Measurements from ENCODE around the gene ANKFY1.
A peak's percentile ranks its signal among the peaks of the same experiment; 100 is the strongest.

ANKFY1 gene

GRCh38 chr17:4135489-4135888 is 128.3 kb downstream of the ANKFY1 start:
- Histone ChIP-seq H3K9ac (ENCODE audit: low read length in 5 of 5) (no peak overlapping the region), H3K36me3 (ENCODE audit: control insufficient read depth in 5 of 5, insufficient read depth in 5 of 5, low read length in 5 of 5) (peaks cover 0 to 16% (median 6%) of the 10 kb centered on the region in 5 donors), H3K27ac (ENCODE audit: low read depth, low read length) (no peak overlapping the region), H3K4me1 (ENCODE audit: control insufficient read depth in 5 of 5, insufficient read depth in 5 of 5, low read length in 5 of 5) (peaks cover 6 to 54% (median 51%) of the 10 kb centered on the region in 5 donors), H3K27me3 (ENCODE audit: control insufficient read depth in 5 of 5, insufficient read depth in 4 of 5, low read length in 5 of 5) (no peaks in the 10 kb centered on the region), H3K9me3 (ENCODE audit: control insufficient read depth in 5 of 5, low read length in 5 of 5) (no peaks in the 10 kb centered on the region), H3K4me3 (ENCODE audit: low read depth in 1 of 5, low read length in 5 of 5) (no peak overlapping the region)

GRCh38 chr17:4134721-4135120 is 129.1 kb downstream of the ANKFY1 start:
- no peaks in the 10 kb centered on the region for H3K27me3 ChIP-seq (ENCODE audit: control insufficient read depth in 5 of 5, insufficient read depth in 4 of 5, low read length in 5 of 5)
- no peak overlapping the region for H3K27ac ChIP-seq (ENCODE audit: low read depth, low read length)
- H3K9me3 ChIP-seq (ENCODE audit: control insufficient read depth in 5 of 5, low read length in 5 of 5) = no peaks in the 10 kb centered on the region
- H3K4me1 ChIP-seq (ENCODE audit: control insufficient read depth in 5 of 5, insufficient read depth in 5 of 5, low read length in 5 of 5) = peaks cover 2 to 51% (median 48%) of the 10 kb centered on the region in 5 donors
- H3K9ac ChIP-seq (ENCODE audit: low read length in 5 of 5) = peak overlapping the region in 2 of 5 donors; percentile 4 to 26
- H3K36me3 ChIP-seq (ENCODE audit: control insufficient read depth in 5 of 5, insufficient read depth in 5 of 5, low read length in 5 of 5) = peaks cover 0 to 14% (median 2%) of the 10 kb centered on the region in 5 donors
- no peak overlapping the region for H3K4me3 ChIP-seq (ENCODE audit: low read depth in 1 of 5, low read length in 5 of 5)

- Histone ChIP-seq H3K4me1 (ENCODE audit: control insufficient read depth in 5 of 5, insufficient read depth in 5 of 5, low read length in 5 of 5) (peaks cover 2 to 39% (median 37%) of the 10 kb centered on the region in 5 donors), H3K4me3 (ENCODE audit: low read depth in 1 of 5, low read length in 5 of 5) (peak overlapping the region in 3 of 5 donors; percentile 21 to 29 (median 25)), H3K27me3 (ENCODE audit: control insufficient read depth in 5 of 5, insufficient read depth in 4 of 5, low read length in 5 of 5) (no peaks in the 10 kb centered on the region), H3K9ac (ENCODE audit: low read length in 5 of 5) (peak overlapping the region in 1 of 5 donors; percentile 28), H3K9me3 (ENCODE audit: control insufficient read depth in 5 of 5, low read length in 5 of 5) (no peaks in the 10 kb centered on the region), H3K27ac (ENCODE audit: low read depth, low read length) (peak overlapping the region; percentile 66), H3K36me3 (ENCODE audit: control insufficient read depth in 5 of 5, insufficient read depth in 5 of 5, low read length in 5 of 5) (peaks cover 0 to 2% (median 0%) of the 10 kb centered on the region in 5 donors)
Measured at GRCh38 chr17:4130715-4131114, 133.1 kb downstream of the ANKFY1 start.

- no peaks in the 10 kb centered on the region for H3K9me3 ChIP-seq (ENCODE audit: control insufficient read depth in 5 of 5, low read length in 5 of 5)
- no peak overlapping the region for H3K27ac ChIP-seq (ENCODE audit: low read depth, low read length)
- peaks cover 2 to 32% (median 26%) of the 10 kb centered on the region in 5 donors for H3K4me1 ChIP-seq (ENCODE audit: control insufficient read depth in 5 of 5, insufficient read depth in 5 of 5, low read length in 5 of 5)
- no peak overlapping the region for H3K9ac ChIP-seq (ENCODE audit: low read length in 5 of 5)
- no peaks in the 10 kb centered on the region for H3K27me3 ChIP-seq (ENCODE audit: control insufficient read depth in 5 of 5, insufficient read depth in 4 of 5, low read length in 5 of 5)
- H3K36me3 ChIP-seq (ENCODE audit: control insufficient read depth in 5 of 5, insufficient read depth in 5 of 5, low read length in 5 of 5) = peaks cover 5 to 11% (median 11%) of the 10 kb centered on the region in 5 donors
- H3K4me3 ChIP-seq (ENCODE audit: low read depth in 1 of 5, low read length in 5 of 5) = no peak overlapping the region
Measured at GRCh38 chr17:4127555-4127954, 136.2 kb downstream of the ANKFY1 start.

- Histone ChIP-seq H3K27ac (ENCODE audit: low read depth, low read length) (no peak overlapping the region), H3K9ac (ENCODE audit: low read length in 5 of 5) (no peak overlapping the region), H3K9me3 (ENCODE audit: control insufficient read depth in 5 of 5, low read length in 5 of 5) (no peaks in the 10 kb centered on the region), H3K4me3 (ENCODE audit: low read depth in 1 of 5, low read length in 5 of 5) (no peak overlapping the region), H3K27me3 (ENCODE audit: control insufficient read depth in 5 of 5, insufficient read depth in 4 of 5, low read length in 5 of 5) (no peaks in the 10 kb centered on the region), H3K36me3 (ENCODE audit: control insufficient read depth in 5 of 5, insufficient read depth in 5 of 5, low read length in 5 of 5) (peaks cover 12 to 29% (median 25%) of the 10 kb centered on the region in 5 donors), H3K4me1 (ENCODE audit: control insufficient read depth in 5 of 5, insufficient read depth in 5 of 5, low read length in 5 of 5) (peaks cover under 1 to 21% (median 16%) of the 10 kb centered on the region in 5 donors)
Measured at GRCh38 chr17:4125552-4125951, 138.2 kb downstream of the ANKFY1 start.

- H3K4me1 ChIP-seq (ENCODE audit: control insufficient read depth in 5 of 5, insufficient read depth in 5 of 5, low read length in 5 of 5) = peaks cover 0 to 19% (median 12%) of the 10 kb centered on the region in 5 donors
- peaks cover 12 to 34% (median 25%) of the 10 kb centered on the region in 5 donors for H3K36me3 ChIP-seq (ENCODE audit: control insufficient read depth in 5 of 5, insufficient read depth in 5 of 5, low read length in 5 of 5)
- H3K27ac ChIP-seq (ENCODE audit: low read depth, low read length) = no peak overlapping the region
Measured at GRCh38 chr17:4124999-4125398, 138.8 kb downstream of the ANKFY1 start.

GRCh38 chr17:4120332-4120731 is 143.4 kb downstream of the ANKFY1 start:
- H3K9me3 ChIP-seq (ENCODE audit: control insufficient read depth in 5 of 5, low read length in 5 of 5) = no peaks in the 10 kb centered on the region
- H3K27ac ChIP-seq (ENCODE audit: low read depth, low read length) = no peak overlapping the region
- H3K4me3 ChIP-seq (ENCODE audit: low read depth in 1 of 5, low read length in 5 of 5) = no peak overlapping the region
- H3K36me3 ChIP-seq (ENCODE audit: control insufficient read depth in 5 of 5, insufficient read depth in 5 of 5, low read length in 5 of 5) = peaks cover 25 to 67% (median 54%) of the 10 kb centered on the region in 5 donors
- no peaks in the 10 kb centered on the region for H3K27me3 ChIP-seq (ENCODE audit: control insufficient read depth in 5 of 5, insufficient read depth in 4 of 5, low read length in 5 of 5)
- H3K4me1 ChIP-seq (ENCODE audit: control insufficient read depth in 5 of 5, insufficient read depth in 5 of 5, low read length in 5 of 5) = peaks cover 0 to 2% (median 0%) of the 10 kb centered on the region in 5 donors
- H3K9ac ChIP-seq (ENCODE audit: low read length in 5 of 5) = no peak overlapping the region

More at GRCh38 chr17:4124999-4125398, 138.8 kb downstream of the ANKFY1 start:
- Histone ChIP-seq H3K9ac (ENCODE audit: low read length in 5 of 5) (no peak overlapping the region), H3K9me3 (ENCODE audit: control insufficient read depth in 5 of 5, low read length in 5 of 5) (no peaks in the 10 kb centered on the region), H3K4me3 (ENCODE audit: low read depth in 1 of 5, low read length in 5 of 5) (no peak overlapping the region), H3K27me3 (ENCODE audit: control insufficient read depth in 5 of 5, insufficient read depth in 4 of 5, low read length in 5 of 5) (no peaks in the 10 kb centered on the region)

GRCh38 chr17:4119299-4119698 is 144.5 kb downstream of the ANKFY1 start:
- H3K27me3 ChIP-seq (ENCODE audit: control insufficient read depth in 5 of 5, insufficient read depth in 4 of 5, low read length in 5 of 5) = no peaks in the 10 kb centered on the region
- no peaks in the 10 kb centered on the region for H3K9me3 ChIP-seq (ENCODE audit: control insufficient read depth in 5 of 5, low read length in 5 of 5)
- peaks cover 25 to 77% (median 59%) of the 10 kb centered on the region in 5 donors for H3K36me3 ChIP-seq (ENCODE audit: control insufficient read depth in 5 of 5, insufficient read depth in 5 of 5, low read length in 5 of 5)
- no peak overlapping the region for H3K27ac ChIP-seq (ENCODE audit: low read depth, low read length)
- no peaks in the 10 kb centered on the region for H3K4me1 ChIP-seq (ENCODE audit: control insufficient read depth in 5 of 5, insufficient read depth in 5 of 5, low read length in 5 of 5)
- H3K9ac ChIP-seq (ENCODE audit: low read length in 5 of 5) = no peak overlapping the region
- no peak overlapping the region for H3K4me3 ChIP-seq (ENCODE audit: low read depth in 1 of 5, low read length in 5 of 5)

GRCh38 chr17:4118015-4118743 is 145.6 kb downstream of the ANKFY1 start:
- H3K9ac ChIP-seq (ENCODE audit: low read length in 5 of 5) = no peak overlapping the region
- H3K27me3 ChIP-seq (ENCODE audit: control insufficient read depth in 5 of 5, insufficient read depth in 4 of 5, low read length in 5 of 5) = no peaks in the 10 kb centered on the region
- H3K4me1 ChIP-seq (ENCODE audit: control insufficient read depth in 5 of 5, insufficient read depth in 5 of 5, low read length in 5 of 5) = no peaks in the 10 kb centered on the region
- H3K27ac ChIP-seq (ENCODE audit: low read depth, low read length) = no peak overlapping the region
- H3K9me3 ChIP-seq (ENCODE audit: control insufficient read depth in 5 of 5, low read length in 5 of 5) = no peaks in the 10 kb centered on the region
- no peak overlapping the region for H3K4me3 ChIP-seq (ENCODE audit: low read depth in 1 of 5, low read length in 5 of 5)
- peaks cover 23 to 80% (median 60%) of the 10 kb centered on the region in 5 donors for H3K36me3 ChIP-seq (ENCODE audit: control insufficient read depth in 5 of 5, insufficient read depth in 5 of 5, low read length in 5 of 5)

GRCh38 chr17:4116516-4116915 is 147.3 kb downstream of the ANKFY1 start:
- H3K4me3 ChIP-seq (ENCODE audit: low read depth in 1 of 5, low read length in 5 of 5) = no peak overlapping the region
- H3K36me3 ChIP-seq (ENCODE audit: control insufficient read depth in 5 of 5, insufficient read depth in 5 of 5, low read length in 5 of 5) = peaks cover 25 to 82% (median 61%) of the 10 kb centered on the region in 5 donors
- no peak overlapping the region for H3K9ac ChIP-seq (ENCODE audit: low read length in 5 of 5)
- H3K27me3 ChIP-seq (ENCODE audit: control insufficient read depth in 5 of 5, insufficient read depth in 4 of 5, low read length in 5 of 5) = no peaks in the 10 kb centered on the region
- H3K4me1 ChIP-seq (ENCODE audit: control insufficient read depth in 5 of 5, insufficient read depth in 5 of 5, low read length in 5 of 5) = no peaks in the 10 kb centered on the region
- H3K27ac ChIP-seq (ENCODE audit: low read depth, low read length) = no peak overlapping the region
- H3K9me3 ChIP-seq (ENCODE audit: control insufficient read depth in 5 of 5, low read length in 5 of 5) = no peaks in the 10 kb centered on the region

Measured in subcutaneous abdominal adipose tissue (tissue), 5 donors.